Measurements from ENCODE around the gene DFFB. TPM values are rescaled to one million over a fixed set of nuclear protein-coding genes. Genes with fewer than 3 reads are reported as not detected.

The DFFB gene
- total RNA-seq, 1 experiment from 2014 or later, result 9.0 TPM

DNA sequence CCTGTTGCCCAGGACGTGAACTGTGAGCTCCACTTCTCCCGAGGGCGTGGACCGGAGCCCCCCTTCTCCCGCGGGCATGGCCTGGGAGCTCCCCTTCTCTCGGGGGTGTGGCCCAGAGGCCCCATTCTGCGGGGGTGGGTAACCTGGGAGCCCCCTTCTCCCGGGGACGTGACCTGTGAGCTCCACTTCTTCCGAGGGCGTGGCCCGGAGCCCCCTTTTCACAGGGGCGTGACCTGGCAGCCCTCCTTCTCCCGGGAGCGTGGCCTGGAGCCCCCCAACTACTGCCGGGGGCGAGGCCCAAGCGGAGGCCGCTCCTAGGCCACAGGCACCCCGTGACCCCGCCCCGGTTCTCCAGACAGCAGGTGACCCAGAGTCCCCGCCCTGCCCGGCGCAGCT lies 42.5 kb downstream of the DFFB start:
- DNase-seq (ENCODE audit: low read depth, low spot score), result no peak
- Histone ChIP-seq H3K4me3 (replicated peaks in 1 of 2; ENCODE audit: low read depth in 1 of 2, low read length in 2 of 2) (peak overlapping the region; percentile 92 to 96), H3K9me3 (ENCODE audit: control insufficient read depth in 1 of 2, insufficient read depth in 1 of 2, low read depth in 1 of 2, low read length in 2 of 2) (no peaks in the 10 kb centered on the region), H4K20me1 (ENCODE audit: insufficient read depth) (no peaks in the 10 kb centered on the region), H3K36me3 (ENCODE audit: control insufficient read depth in 1 of 2, insufficient read depth in 2 of 2, low read length in 2 of 2) (no peaks in the 10 kb centered on the region; a peak in 2 of 4 replicates), H3K4me2 (ENCODE audit: low read length) (peak overlapping the region; percentile 100), H3K27ac (ENCODE audit: low read depth, low read length) (peak overlapping the region; percentile 96), H3K4me1 (ENCODE audit: control insufficient read depth in 1 of 2, insufficient read depth in 2 of 2, low read length in 2 of 2) (peaks cover 0 to 15% of the 10 kb centered on the region in 2 experiments; a peak in 1 of 4 replicates), H3K27me3 (ENCODE audit: insufficient read depth, low read length) (no peaks in the 10 kb centered on the region), H3K9me2 (ENCODE audit: insufficient read depth) (no peaks in the 10 kb centered on the region), H3K9ac (ENCODE audit: low read length) (peak overlapping the region; percentile 93), H3K79me2 (ENCODE audit: insufficient read depth, low read length) (peaks cover 53% of the 10 kb centered on the region), H2AFZ (ENCODE audit: low read depth, low read length, poor library complexity, severe bottlenecking) (no peak overlapping the region)
- TSS peak; percentile 51 for BruUV-seq (replicated peaks)
- TF ChIP-seq EZH2phosphoT487 (IDR thresholded peaks at IDR 0.05; ENCODE audit: borderline replicate concordance), result no peak
- TF ChIP-seq, protein P1, sequence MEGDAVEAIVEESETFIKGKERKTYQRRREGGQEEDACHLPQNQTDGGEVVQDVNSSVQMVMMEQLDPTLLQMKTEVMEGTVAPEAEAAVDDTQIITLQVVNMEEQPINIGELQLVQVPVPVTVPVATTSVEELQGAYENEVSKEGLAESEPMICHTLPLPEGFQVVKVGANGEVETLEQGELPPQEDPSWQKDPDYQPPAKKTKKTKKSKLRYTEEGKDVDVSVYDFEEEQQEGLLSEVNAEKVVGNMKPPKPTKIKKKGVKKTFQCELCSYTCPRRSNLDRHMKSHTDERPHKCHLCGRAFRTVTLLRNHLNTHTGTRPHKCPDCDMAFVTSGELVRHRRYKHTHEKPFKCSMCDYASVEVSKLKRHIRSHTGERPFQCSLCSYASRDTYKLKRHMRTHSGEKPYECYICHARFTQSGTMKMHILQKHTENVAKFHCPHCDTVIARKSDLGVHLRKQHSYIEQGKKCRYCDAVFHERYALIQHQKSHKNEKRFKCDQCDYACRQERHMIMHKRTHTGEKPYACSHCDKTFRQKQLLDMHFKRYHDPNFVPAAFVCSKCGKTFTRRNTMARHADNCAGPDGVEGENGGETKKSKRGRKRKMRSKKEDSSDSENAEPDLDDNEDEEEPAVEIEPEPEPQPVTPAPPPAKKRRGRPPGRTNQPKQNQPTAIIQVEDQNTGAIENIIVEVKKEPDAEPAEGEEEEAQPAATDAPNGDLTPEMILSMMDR (IDR thresholded peaks at IDR 0.05 in 2 of 3, conservative IDR thresholded peaks at IDR 0.05 in 1 of 3; ENCODE audit: borderline replicate concordance in 1 of 3, insufficient read depth in 1 of 3, low read depth in 2 of 3, low read length in 2 of 3), result peak in 1 of 3 experiments; percentile 31; a peak in 2 of 6 replicates
- TF ChIP-seq, protein P2, sequence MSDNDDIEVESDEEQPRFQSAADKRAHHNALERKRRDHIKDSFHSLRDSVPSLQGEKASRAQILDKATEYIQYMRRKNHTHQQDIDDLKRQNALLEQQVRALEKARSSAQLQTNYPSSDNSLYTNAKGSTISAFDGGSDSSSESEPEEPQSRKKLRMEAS (IDR thresholded peaks at IDR 0.05), result no peak
- TF ChIP-seq EZH2 (IDR thresholded peaks at IDR 0.05), result no peak
- no peak for TF ChIP-seq CBX3 (IDR thresholded peaks at IDR 0.05; ENCODE audit: low read depth)
- TF ChIP-seq ZFX (IDR thresholded peaks at IDR 0.05), result peak; percentile 91
- no peak for TF ChIP-seq ELF1 (IDR thresholded peaks at IDR 0.05; ENCODE audit: borderline replicate concordance, low read depth)
- no peak for TF ChIP-seq POLR2AphosphoS5 (IDR thresholded peaks at IDR 0.05; ENCODE audit: low read depth, low read length)
- TF ChIP-seq RAD21 (IDR thresholded peaks at IDR 0.05; ENCODE audit: low read depth), result no peak
- TF ChIP-seq YY1 (IDR thresholded peaks at IDR 0.05; ENCODE audit: extremely low read depth, insufficient replicate concordance, low read depth, low read length), result no peak
- no peak for TF ChIP-seq CEBPB (IDR thresholded peaks at IDR 0.05; ENCODE audit: low read depth)
- TF ChIP-seq, protein P3, sequence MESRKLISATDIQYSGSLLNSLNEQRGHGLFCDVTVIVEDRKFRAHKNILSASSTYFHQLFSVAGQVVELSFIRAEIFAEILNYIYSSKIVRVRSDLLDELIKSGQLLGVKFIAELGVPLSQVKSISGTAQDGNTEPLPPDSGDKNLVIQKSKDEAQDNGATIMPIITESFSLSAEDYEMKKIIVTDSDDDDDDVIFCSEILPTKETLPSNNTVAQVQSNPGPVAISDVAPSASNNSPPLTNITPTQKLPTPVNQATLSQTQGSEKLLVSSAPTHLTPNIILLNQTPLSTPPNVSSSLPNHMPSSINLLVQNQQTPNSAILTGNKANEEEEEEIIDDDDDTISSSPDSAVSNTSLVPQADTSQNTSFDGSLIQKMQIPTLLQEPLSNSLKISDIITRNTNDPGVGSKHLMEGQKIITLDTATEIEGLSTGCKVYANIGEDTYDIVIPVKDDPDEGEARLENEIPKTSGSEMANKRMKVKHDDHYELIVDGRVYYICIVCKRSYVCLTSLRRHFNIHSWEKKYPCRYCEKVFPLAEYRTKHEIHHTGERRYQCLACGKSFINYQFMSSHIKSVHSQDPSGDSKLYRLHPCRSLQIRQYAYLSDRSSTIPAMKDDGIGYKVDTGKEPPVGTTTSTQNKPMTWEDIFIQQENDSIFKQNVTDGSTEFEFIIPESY (IDR thresholded peaks at IDR 0.05; ENCODE audit: extremely low read depth, insufficient replicate concordance, low read length), result no peak
- TF ChIP-seq TCF7L2 (IDR thresholded peaks at IDR 0.05; ENCODE audit: borderline replicate concordance, extremely low read depth, insufficient read depth, insufficient read length), result no peak
- no peak for TF ChIP-seq EGR1 (IDR thresholded peaks at IDR 0.05; ENCODE audit: low read depth)
- CTCF ChIA-PET, result interaction anchor here (1.0 to 1.7 kb wide), 2 partner anchors 12 to 42 kb away, joined by 3 to 12 read pairs; partner anchors contain the start of genes CEP104 and DFFB
- no peak for ATAC-seq
- RAD21 ChIA-PET (ENCODE audit: low non-redundant PET in 1 of 2, low total read pairs in 2 of 2, uncharacterized antibody in 2 of 2, unreplicated experiment in 2 of 2), result no interaction called here
- intact Hi-C loops (cut with micrococcal nuclease), result loop anchor here (1.0 to 5.0 kb wide), 3 partner anchors 42 to 232 kb away; partner anchors contain the start of genes CEP104, DFFB and LRRC47
- POLR2A ChIA-PET, result interaction anchor here (1.9 kb wide), 1 partner anchor 42 kb away, joined by 4 read pairs; the partner anchor contains the start of gene DFFB
